GM12873 (cell line): ENCODE measurements around the gene COL17A1.

Experiments
- CTCF ChIP-seq: IDR thresholded peaks from 2 replicates; pipeline ENCODE4 v1.5.1; 2012; ENCODE audit warnings: low read depth, mild to moderate bottlenecking, moderate library complexity, low read length, control low read depth; ENCODE audit not compliant: insufficient read depth; ENCODE audit errors: missing control alignments

Gene COL17A1

DNA sequence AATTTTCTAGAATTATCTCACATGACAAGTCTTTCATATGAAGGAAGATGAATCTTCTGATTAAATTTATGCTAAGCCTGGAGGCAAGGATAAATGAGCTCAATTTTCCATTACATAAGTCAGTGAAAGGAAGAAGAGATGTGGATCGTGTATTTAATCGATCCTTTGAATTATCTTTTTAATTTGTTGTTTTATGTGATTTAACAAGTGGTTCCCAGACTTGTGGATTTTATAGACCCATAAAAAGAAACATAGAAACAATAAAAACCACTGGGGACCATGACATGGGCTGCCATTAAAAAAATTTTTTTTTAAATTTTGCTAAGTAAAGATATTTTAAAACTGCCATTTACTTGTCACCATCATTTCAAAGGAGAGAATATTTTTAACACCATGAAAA, 73.8 kb downstream of the COL17A1 start:
- no peak for TF ChIP-seq CTCF

DNA sequence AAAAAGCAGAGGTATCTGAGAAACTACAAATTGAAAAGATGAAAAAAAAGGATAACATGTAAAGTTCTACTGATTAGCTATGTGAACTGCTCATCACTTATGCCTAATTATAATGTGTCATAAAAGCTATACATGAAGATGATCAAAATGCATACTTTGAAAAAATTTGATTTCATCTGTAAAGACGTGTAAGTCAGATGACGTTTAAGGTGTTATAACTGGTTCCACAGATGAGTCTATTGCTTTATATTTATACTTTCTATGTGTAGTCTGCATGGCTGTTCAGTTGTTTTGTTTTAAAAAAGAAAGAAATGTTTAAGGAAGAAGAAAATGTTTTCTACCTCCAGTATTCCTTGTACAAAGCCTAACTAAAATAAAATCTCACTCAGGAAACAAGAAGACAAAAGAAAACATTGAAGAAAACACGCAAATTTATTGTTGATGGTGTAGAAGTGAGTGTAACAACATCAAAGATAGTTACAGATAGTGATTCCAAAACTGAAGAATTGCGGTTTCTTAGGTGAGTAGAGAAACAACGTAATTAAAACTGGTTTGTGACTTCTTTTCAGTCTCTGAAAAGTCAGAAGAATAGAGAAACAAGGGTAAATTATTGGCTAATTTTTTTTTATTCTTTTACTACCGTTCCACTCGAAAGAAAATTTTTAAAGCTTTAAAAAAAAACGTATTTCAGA, 80.4 kb downstream of the COL17A1 start:
- no peak for TF ChIP-seq CTCF

DNA sequence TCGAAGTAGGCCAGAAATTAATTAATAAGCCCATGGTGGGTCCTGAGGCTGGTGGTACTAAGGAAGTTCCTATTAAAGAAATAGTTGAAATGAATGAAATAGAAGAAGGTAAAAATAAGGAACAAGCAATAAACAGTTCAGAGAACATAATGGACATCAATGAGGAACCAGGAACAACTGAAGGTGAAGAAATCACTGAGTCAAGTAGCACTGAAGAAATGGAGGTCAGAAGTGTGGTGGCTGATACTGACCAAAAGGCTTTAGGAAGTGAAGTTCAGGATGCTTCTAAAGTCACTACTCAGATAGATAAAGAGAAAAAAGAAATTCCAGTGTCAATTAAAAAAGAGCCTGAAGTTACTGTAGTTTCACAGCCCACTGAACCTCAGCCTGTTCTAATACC, 82.8 kb downstream of the COL17A1 start:
- no peak for TF ChIP-seq CTCF

DNA sequence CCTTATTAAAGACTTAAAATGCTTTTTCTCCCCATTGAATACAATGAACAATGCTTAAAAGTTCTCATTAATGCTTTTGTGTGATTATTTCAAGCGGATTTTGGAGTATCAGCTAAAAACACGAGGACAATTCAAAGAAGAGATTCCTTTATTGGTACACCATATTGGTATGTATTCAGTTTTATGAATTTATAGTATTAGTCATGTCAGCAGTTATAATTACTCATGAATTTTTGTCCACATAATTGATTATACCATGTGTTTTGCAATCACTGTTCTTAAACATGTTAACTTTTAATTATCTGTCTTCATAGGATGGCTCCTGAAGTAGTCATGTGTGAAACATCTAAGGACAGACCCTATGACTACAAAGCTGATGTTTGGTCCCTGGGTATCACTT, 86.9 kb downstream of the COL17A1 start:
- TF ChIP-seq CTCF = no peak

DNA sequence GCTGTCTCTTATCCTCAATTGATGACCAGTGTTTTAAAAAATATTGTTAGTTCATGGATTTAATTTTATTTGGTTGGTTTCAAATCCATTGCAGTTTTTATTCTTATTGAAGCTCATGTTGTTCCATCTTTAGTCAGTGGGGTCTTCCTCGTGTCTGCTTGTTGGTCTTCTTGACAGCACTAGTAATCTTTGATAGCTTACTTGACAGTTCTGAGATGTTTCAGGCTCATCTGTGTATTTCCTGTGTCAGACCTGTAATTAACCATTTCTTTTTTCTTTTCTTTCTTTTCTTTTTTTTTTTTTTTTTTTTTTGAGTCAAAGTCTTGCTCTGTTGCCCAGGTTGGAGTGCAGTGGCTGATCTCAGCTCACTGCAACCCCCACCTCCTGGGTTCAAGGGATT, 90.5 kb downstream of the COL17A1 start:
- no peak for TF ChIP-seq CTCF

DNA sequence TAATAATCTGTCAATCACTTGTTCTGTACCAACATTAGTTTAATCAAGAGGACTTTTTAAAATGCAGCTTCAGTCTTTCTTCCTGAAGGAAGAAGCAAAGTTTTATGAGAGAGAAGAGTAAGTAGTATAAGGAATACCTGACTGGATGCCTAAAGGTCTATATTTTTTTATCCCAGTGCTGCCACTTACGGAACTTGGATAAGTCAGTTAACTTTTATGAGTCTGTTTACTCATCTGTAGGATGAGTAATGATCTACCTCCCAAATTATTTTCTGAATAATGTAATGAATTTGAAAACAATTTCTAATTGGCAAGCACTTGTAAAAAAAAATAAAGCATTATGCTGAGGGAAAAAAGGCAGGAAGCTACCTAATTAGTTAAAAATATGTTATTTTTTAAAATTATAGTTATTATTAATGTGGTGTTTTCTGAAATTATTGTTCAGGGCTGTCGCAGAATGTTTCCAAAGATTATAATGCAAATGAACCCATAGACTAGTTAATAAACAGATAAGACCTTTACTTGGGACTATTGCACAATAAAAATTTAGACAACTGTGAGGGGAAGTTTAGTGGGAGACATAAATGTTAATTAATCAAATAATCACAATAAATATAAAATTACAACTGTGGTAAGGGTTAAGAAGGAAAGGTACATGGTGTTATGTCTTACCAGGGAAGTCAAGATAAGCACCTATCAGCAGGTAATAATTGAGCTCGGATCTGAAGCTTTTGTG, 94.1 kb downstream of the COL17A1 start:
- TF ChIP-seq CTCF = no peak

DNA sequence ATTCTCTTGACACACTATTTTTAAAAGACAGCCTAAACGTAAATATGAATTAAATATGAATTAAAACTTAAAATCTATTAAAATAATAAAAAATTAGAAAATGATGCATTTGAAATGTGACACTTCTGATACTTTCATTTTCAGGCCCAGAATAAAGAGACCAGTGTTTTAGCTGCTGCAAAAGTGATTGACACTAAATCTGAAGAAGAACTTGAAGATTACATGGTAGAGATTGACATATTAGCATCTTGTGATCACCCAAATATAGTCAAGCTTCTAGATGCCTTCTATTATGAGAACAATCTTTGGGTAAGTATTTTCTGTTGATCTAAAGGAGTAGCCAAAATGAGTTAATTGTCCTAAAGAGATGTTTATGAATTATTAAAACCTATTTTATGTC, 95.1 kb downstream of the COL17A1 start:
- no peak for TF ChIP-seq CTCF
